LNCAP (cell line): Measurements from ENCODE around the gene PRR15L.

ENCODE experiments used
- CTCF ChIP-seq: fragments of 450-650 bp; IDR thresholded peaks from 2 replicates; pipeline ENCODE4 v1.5.1; 2017; ENCODE audit warnings: mild to moderate bottlenecking

The PRR15L gene

GRCh38 chr17:47934856-47935255, 22.8 kb downstream of the PRR15L start:
- no peak for TF ChIP-seq CTCF

GRCh38 chr17:47931848-47932247, 25.8 kb downstream of the PRR15L start:
- no peak for TF ChIP-seq CTCF

- TF ChIP-seq CTCF: no peak
Measured at GRCh38 chr17:47929218-47930000, 28.3 kb downstream of the PRR15L start.

GRCh38 chr17:47928415-47928814, 29.3 kb downstream of the PRR15L start:
- no peak for TF ChIP-seq CTCF

GRCh38 chr17:47927821-47928400, 29.8 kb downstream of the PRR15L start:
- TF ChIP-seq CTCF: no peak

GRCh38 chr17:47925678-47925988, 32.0 kb downstream of the PRR15L start:
- TF ChIP-seq CTCF: no peak

GRCh38 chr17:47924785-47925677, 32.7 kb downstream of the PRR15L start:
- TF ChIP-seq CTCF: no peak
